ENCODE results near the gene FAM76B.
"Not testable (repeated sequence)": the region's sequence is repeated elsewhere in the genome, so short reads cannot be mapped to it uniquely, and the experiment has no call there.

FAM76B gene

GRCh38 chr11:95811052-95811451 lies 21.5 kb upstream of the FAM76B start:
- not testable (repeated sequence) for H3K27me3 ChIP-seq (ENCODE audit: control insufficient read depth, insufficient read depth, low read length); H3K9ac ChIP-seq (ENCODE audit: low read length); H3K4me3 ChIP-seq (ENCODE audit: low read depth, low read length); H3K4me1 ChIP-seq (ENCODE audit: control insufficient read depth, insufficient read depth, low read length); H3K27ac ChIP-seq (ENCODE audit: low read depth, low read length); H3K9me3 ChIP-seq (ENCODE audit: control insufficient read depth, insufficient read depth, low read depth, low read length)
- H3K36me3 ChIP-seq (ENCODE audit: control insufficient read depth, insufficient read depth, low read length) = peaks cover 38% of the 10 kb centered on the region

GRCh38 chr11:95806464-95806863 lies 16.9 kb upstream of the FAM76B start:
- H3K9ac ChIP-seq (ENCODE audit: low read length); H3K27me3 ChIP-seq (ENCODE audit: control insufficient read depth, insufficient read depth, low read length); H3K4me3 ChIP-seq (ENCODE audit: low read depth, low read length); H3K27ac ChIP-seq (ENCODE audit: low read depth, low read length); H3K4me1 ChIP-seq (ENCODE audit: control insufficient read depth, insufficient read depth, low read length); H3K9me3 ChIP-seq (ENCODE audit: control insufficient read depth, insufficient read depth, low read depth, low read length): not testable (repeated sequence)
- H3K36me3 ChIP-seq (ENCODE audit: control insufficient read depth, insufficient read depth, low read length) = peaks cover 48% of the 10 kb centered on the region

GRCh38 chr11:95805869-95806268 lies 16.3 kb upstream of the FAM76B start:
- Histone ChIP-seq H3K27ac (ENCODE audit: low read depth, low read length) (no peak overlapping the region), H3K9ac (ENCODE audit: low read length) (no peak overlapping the region), H3K4me3 (ENCODE audit: low read depth, low read length) (no peak overlapping the region), H3K27me3 (ENCODE audit: control insufficient read depth, insufficient read depth, low read length) (no peaks in the 10 kb centered on the region), H3K36me3 (ENCODE audit: control insufficient read depth, insufficient read depth, low read length) (peaks cover 51% of the 10 kb centered on the region), H3K9me3 (ENCODE audit: control insufficient read depth, insufficient read depth, low read depth, low read length) (peaks cover 9% of the 10 kb centered on the region), H3K4me1 (ENCODE audit: control insufficient read depth, insufficient read depth, low read length) (no peaks in the 10 kb centered on the region)

- no peak overlapping the region for H3K27ac ChIP-seq (ENCODE audit: low read depth, low read length)
- peaks cover 69% of the 10 kb centered on the region for H3K36me3 ChIP-seq (ENCODE audit: control insufficient read depth, insufficient read depth, low read length)
- peaks cover 9% of the 10 kb centered on the region for H3K9me3 ChIP-seq (ENCODE audit: control insufficient read depth, insufficient read depth, low read depth, low read length)
- H3K27me3 ChIP-seq (ENCODE audit: control insufficient read depth, insufficient read depth, low read length) = no peaks in the 10 kb centered on the region
- H3K4me3 ChIP-seq (ENCODE audit: low read depth, low read length) = no peak overlapping the region
- H3K9ac ChIP-seq (ENCODE audit: low read length) = no peak overlapping the region
- H3K4me1 ChIP-seq (ENCODE audit: control insufficient read depth, insufficient read depth, low read length) = no peaks in the 10 kb centered on the region
Measured at GRCh38 chr11:95803973-95804372, 14.4 kb upstream of the FAM76B start.

- Histone ChIP-seq H3K4me3 (ENCODE audit: low read depth, low read length) (no peak overlapping the region), H3K9ac (ENCODE audit: low read length) (no peak overlapping the region), H3K9me3 (ENCODE audit: control insufficient read depth, insufficient read depth, low read depth, low read length) (peaks cover 9% of the 10 kb centered on the region), H3K36me3 (ENCODE audit: control insufficient read depth, insufficient read depth, low read length) (peaks cover 69% of the 10 kb centered on the region), H3K27ac (ENCODE audit: low read depth, low read length) (no peak overlapping the region), H3K27me3 (ENCODE audit: control insufficient read depth, insufficient read depth, low read length) (no peaks in the 10 kb centered on the region), H3K4me1 (ENCODE audit: control insufficient read depth, insufficient read depth, low read length) (no peaks in the 10 kb centered on the region)
Measured at GRCh38 chr11:95802806-95803205, 13.2 kb upstream of the FAM76B start.

GRCh38 chr11:95800438-95800837 lies 10.9 kb upstream of the FAM76B start:
- peaks cover 53% of the 10 kb centered on the region for H3K36me3 ChIP-seq (ENCODE audit: control insufficient read depth, insufficient read depth, low read length)
- H3K27me3 ChIP-seq (ENCODE audit: control insufficient read depth, insufficient read depth, low read length) = no peaks in the 10 kb centered on the region
- no peak overlapping the region for H3K4me3 ChIP-seq (ENCODE audit: low read depth, low read length)
- no peak overlapping the region for H3K27ac ChIP-seq (ENCODE audit: low read depth, low read length)
- H3K4me1 ChIP-seq (ENCODE audit: control insufficient read depth, insufficient read depth, low read length) = no peaks in the 10 kb centered on the region
- H3K9ac ChIP-seq (ENCODE audit: low read length) = no peak overlapping the region
- H3K9me3 ChIP-seq (ENCODE audit: control insufficient read depth, insufficient read depth, low read depth, low read length) = no peaks in the 10 kb centered on the region; the same call in 1 of the 2 replicates

- Histone ChIP-seq H3K4me1 (ENCODE audit: control insufficient read depth, insufficient read depth, low read length) (no peaks in the 10 kb centered on the region), H3K27me3 (ENCODE audit: control insufficient read depth, insufficient read depth, low read length) (no peaks in the 10 kb centered on the region), H3K36me3 (ENCODE audit: control insufficient read depth, insufficient read depth, low read length) (peaks cover 44% of the 10 kb centered on the region), H3K4me3 (ENCODE audit: low read depth, low read length) (no peak overlapping the region), H3K27ac (ENCODE audit: low read depth, low read length) (no peak overlapping the region), H3K9ac (ENCODE audit: low read length) (no peak overlapping the region), H3K9me3 (ENCODE audit: control insufficient read depth, insufficient read depth, low read depth, low read length) (no peaks in the 10 kb centered on the region; the same call in 1 of the 2 replicates)
Measured at GRCh38 chr11:95799546-95799945, 10.0 kb upstream of the FAM76B start.

GRCh38 chr11:95796501-95796900 lies 6.9 kb upstream of the FAM76B start:
- Histone ChIP-seq H3K4me1 (ENCODE audit: control insufficient read depth, insufficient read depth, low read length) (peaks cover 4% of the 10 kb centered on the region; the same call in 1 of the 2 replicates), H3K27ac (ENCODE audit: low read depth, low read length) (no peak overlapping the region), H3K36me3 (ENCODE audit: control insufficient read depth, insufficient read depth, low read length) (peaks cover 21% of the 10 kb centered on the region), H3K9ac (ENCODE audit: low read length) (no peak overlapping the region), H3K27me3 (ENCODE audit: control insufficient read depth, insufficient read depth, low read length) (no peaks in the 10 kb centered on the region), H3K4me3 (ENCODE audit: low read depth, low read length) (no peak overlapping the region), H3K9me3 (ENCODE audit: control insufficient read depth, insufficient read depth, low read depth, low read length) (no peaks in the 10 kb centered on the region)

- no peaks in the 10 kb centered on the region for H3K27me3 ChIP-seq (ENCODE audit: control insufficient read depth, insufficient read depth, low read length)
- H3K27ac ChIP-seq (ENCODE audit: low read depth, low read length) = no peak overlapping the region
- H3K4me3 ChIP-seq (ENCODE audit: low read depth, low read length) = no peak overlapping the region
Measured at GRCh38 chr11:95795627-95796295, 6.2 kb upstream of the FAM76B start.

GRCh38 chr11:95794086-95794485 lies 4.5 kb upstream of the FAM76B start:
- no peak overlapping the region for H3K4me3 ChIP-seq (ENCODE audit: low read depth, low read length)
- peaks cover 2% of the 10 kb centered on the region for H3K36me3 ChIP-seq (ENCODE audit: control insufficient read depth, insufficient read depth, low read length)
- H3K4me1 ChIP-seq (ENCODE audit: control insufficient read depth, insufficient read depth, low read length) = peaks cover 4% of the 10 kb centered on the region; the same call in 1 of the 2 replicates
- H3K9me3 ChIP-seq (ENCODE audit: control insufficient read depth, insufficient read depth, low read depth, low read length) = no peaks in the 10 kb centered on the region
- no peaks in the 10 kb centered on the region for H3K27me3 ChIP-seq (ENCODE audit: control insufficient read depth, insufficient read depth, low read length)
- H3K27ac ChIP-seq (ENCODE audit: low read depth, low read length) = no peak overlapping the region
- H3K9ac ChIP-seq (ENCODE audit: low read length) = no peak overlapping the region

More at GRCh38 chr11:95795627-95796295, 6.2 kb upstream of the FAM76B start:
- Histone ChIP-seq H3K4me1 (ENCODE audit: control insufficient read depth, insufficient read depth, low read length) (peaks cover 4% of the 10 kb centered on the region; the same call in 1 of the 2 replicates), H3K9ac (ENCODE audit: low read length) (no peak overlapping the region), H3K36me3 (ENCODE audit: control insufficient read depth, insufficient read depth, low read length) (peaks cover 18% of the 10 kb centered on the region), H3K9me3 (ENCODE audit: control insufficient read depth, insufficient read depth, low read depth, low read length) (no peaks in the 10 kb centered on the region)

- H3K4me1 ChIP-seq (ENCODE audit: control insufficient read depth, insufficient read depth, low read length) = peaks cover 9% of the 10 kb centered on the region; the same call in 1 of the 2 replicates
- H3K27me3 ChIP-seq (ENCODE audit: control insufficient read depth, insufficient read depth, low read length) = no peaks in the 10 kb centered on the region
- H3K36me3 ChIP-seq (ENCODE audit: control insufficient read depth, insufficient read depth, low read length) = no peaks in the 10 kb centered on the region
- no peak overlapping the region for H3K4me3 ChIP-seq (ENCODE audit: low read depth, low read length)
- H3K27ac ChIP-seq (ENCODE audit: low read depth, low read length) = no peak overlapping the region
- H3K9me3 ChIP-seq (ENCODE audit: control insufficient read depth, insufficient read depth, low read depth, low read length) = no peaks in the 10 kb centered on the region
- H3K9ac ChIP-seq (ENCODE audit: low read length) = no peak overlapping the region
Measured at GRCh38 chr11:95793116-95793515, 3.5 kb upstream of the FAM76B start.

Data from HUES6 (cell line).